ENCODE data around the gene MAP4K4.
A peak's percentile ranks its signal among the peaks of the same experiment; 100 is the strongest.
"Not testable (repeated sequence)": the region's sequence is repeated elsewhere in the genome, so short reads cannot be mapped to it uniquely, and the experiment has no call there.

MAP4K4 gene

DNA sequence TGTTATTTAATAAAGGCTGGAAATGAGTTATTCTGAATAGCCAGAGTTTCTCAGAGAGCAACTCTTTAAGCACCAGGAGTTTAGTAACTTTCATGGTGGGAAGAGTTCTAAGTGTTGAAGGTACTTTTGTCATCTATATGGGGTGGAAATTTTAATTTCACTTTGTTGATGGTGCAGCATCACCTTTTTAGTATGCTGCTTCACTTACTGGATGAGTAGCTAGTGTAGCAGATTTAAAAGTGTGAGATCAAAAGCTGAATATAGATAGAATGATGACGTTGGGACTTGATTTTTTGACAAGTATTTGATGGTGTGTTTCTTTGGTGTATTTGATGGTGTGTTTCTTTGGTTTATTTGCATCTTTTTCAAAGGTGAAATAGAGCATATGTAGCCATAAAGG is 47.3 kb downstream of the MAP4K4 start:
- no peak for DNase-seq (ENCODE audit: low read depth)

DNA sequence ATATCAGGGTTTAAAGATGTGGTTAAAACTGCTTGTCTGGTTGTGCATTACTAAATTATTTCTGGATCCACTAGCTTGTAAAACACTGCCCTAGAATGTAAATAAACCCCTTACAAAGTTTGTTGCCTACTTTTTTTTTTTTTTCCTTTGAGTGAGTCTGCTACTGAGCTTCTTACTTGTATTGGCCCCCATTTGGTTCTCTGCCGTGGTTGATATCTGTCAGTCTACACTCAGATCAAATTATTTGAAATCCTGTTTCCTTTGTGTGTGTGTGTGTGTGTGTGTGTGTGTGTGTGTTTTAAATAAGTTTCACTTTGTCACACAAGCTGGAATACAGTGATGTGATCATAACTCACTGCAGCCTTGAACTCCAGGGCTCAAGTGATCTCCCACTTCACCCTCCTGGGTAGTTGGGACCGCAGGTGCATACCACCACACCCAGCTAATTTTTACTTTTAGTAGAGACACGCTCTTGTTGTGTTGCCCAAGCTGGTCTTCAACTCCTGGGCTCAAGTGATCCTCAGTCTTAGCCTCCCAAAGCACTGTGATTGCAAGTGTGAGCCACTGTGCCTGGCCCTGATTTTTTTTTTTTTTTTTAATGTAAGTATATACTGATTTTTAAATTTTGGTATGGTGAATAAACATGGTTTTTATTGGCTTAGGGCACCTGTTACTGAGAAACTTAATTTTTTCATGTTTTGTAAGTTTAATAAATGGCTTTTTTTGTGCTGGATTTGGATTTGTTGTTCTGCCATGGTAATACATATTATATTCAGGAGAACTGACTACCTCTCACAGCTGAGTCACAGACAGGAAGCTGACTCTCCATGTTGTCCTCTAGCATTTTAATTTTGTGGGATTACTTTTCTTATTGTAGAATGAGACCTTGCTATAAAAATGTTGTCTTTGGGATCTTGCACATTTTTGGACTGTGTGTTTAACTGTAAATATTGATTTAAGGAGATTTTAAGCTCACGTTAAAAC is 48.5 kb downstream of the MAP4K4 start:
- peak; percentile 47 for DNase-seq (ENCODE audit: low read depth)

DNA sequence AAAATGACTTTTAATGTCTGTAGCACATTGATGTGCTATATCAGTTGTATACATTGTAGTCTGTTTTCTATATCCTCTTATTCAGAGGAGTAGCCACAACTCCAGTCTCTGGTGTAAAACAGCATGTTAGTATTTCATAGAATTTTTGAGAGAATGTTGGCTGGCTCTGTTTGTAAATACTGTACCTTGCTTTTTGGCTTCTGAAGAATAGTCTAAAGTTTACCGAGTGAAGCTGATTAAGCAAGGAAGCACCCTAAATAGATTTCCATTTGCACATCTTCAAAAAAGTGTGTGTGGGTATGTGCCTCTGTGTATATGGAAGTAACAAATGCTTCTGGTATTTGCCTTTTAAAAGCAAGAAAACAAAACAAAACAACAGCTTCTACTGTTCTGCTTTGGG is 50.5 kb downstream of the MAP4K4 start:
- no peak for DNase-seq (ENCODE audit: low read depth)

DNA sequence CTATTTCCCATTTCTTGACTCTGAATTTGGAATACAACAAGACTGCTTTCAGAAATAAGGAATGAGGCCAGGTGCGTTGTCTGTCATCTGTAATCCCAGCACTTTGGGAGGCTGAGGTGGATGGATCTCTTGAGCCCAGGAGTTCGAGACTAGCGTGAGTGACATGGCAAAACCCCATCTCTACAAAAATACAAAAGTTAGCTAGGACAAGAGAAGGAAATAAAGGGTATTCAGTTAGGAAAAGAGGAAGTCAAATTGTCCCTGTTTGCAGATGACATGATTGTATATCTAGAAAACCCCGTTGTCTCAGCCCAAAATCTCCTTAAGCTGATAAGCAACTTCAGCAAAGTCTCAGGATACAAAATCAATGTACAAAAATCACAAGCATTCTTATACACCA is 51.0 kb downstream of the MAP4K4 start:
- not testable (repeated sequence) for DNase-seq (ENCODE audit: low read depth)

DNA sequence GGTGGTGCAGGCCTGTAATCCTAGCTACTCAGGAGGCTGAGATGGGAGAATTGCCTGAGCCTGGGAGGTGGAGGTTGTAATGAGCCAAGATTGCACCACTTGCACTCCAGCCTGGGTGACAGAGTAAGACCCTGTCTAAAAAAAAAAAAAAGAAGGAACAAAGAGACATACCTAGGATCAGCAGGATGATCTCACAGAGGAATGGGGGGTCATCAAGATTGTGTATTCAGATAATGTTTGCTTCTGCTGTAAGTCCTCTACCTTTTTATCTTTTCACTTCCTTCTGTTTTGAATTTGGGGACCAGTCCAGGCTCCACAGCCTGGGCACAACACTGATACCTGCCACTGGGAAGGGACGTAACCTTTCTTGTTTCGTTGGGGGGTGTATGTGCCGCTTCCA is 53.2 kb downstream of the MAP4K4 start:
- DNase-seq (ENCODE audit: low read depth) = no peak

DNA sequence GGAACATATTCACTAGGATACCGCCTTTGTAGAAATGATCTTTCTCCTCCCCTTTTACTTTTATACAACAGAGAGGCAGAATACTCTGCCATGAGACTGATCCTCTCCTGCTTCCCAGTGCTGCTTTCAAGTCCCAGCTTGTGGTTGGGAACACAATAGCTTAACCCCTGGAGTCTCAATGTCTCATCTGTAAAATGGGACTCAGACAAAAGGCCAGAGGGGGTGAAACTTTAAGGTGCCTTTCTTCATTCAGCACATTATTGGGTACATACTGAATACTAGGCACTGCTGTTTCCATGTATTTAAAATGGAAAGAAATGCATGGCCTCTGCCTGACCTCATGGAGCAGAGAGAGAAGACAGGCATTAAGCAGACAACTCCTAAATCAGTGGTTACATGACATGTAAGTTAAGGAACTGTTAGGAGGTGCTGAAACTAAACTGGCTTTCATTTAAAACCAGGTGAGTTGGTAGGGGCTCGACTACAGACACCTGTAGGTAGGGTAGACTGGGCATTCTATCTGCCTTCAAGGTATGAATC is 53.8 kb downstream of the MAP4K4 start:
- no peak for DNase-seq (ENCODE audit: low read depth)

DNA sequence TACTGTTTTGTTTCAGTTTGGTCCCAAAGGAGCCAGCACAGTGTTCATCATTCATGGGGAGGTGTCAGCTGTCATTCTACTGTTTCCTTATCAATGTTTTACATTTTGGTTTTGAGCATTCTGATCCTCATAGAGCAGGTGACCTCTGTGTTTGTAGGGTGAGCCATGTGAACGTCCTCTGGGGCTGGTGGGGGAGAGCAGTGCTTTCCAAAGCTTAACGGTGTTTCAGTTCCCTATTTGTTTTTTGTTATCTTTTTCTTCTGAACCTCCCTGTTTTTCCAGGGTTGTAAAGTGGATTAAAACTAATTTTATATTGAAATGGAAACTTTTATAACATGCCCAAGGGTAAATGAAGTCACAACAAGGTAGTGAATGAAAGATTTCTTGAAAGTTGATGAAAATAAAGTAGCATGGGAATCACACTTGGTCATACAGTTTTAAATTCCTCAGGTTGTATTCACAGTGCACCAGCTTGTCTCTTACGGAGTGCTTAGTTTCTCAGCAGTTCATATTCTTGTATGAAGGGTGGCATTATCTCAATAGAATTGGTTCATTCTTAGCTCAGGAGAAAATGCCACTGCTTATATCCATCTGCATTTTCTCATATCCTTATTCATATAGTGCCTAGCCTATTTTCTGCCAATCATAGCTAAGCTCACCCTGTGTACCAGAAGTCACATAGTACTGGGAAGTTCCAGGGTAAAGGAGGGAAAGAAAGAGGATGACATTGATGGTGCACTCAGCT is 54.5 kb downstream of the MAP4K4 start:
- no peak for DNase-seq (ENCODE audit: low read depth)

DNA sequence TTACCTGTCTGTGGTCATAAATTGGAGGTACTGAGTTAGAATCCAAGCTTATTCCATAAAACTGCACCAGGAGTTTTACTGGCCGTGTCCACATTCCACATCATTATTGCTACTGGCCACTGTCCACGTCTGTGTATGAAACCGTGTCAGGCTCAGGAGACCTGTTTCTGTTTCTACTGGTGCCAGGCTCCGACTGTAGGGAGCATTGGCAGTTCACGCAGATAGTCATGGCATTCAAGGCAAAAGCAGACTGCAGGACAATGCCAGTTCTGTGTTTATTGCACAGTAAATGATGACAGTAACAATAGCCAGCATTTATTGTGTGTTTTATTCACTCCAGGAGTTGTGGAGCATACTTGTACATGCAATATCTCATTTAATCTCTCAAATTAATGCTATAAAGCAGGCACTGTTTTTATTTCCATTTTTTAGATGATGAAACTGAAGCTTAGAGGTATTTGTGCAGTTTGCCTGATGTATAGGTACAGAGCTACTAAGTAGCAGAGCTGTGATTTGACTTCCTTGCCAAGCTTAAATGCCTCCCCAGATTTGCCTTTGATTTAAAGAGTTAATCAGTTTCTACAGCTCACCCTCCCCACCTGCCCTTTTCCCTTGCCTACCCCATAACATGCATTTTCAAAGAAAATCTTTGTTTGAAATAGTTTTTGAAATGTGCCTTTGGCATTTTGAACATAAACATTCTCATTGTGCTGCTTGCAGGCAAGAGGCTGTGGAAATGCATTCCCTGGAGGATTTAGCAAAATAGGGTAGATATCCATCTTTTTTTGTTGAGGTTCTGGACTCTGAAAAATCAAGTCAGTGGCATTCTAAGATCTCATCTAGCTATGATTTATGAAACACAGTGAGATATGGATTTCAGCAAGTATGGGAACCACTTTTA is 55.5 kb downstream of the MAP4K4 start:
- no peak for DNase-seq (ENCODE audit: low read depth)

DNA sequence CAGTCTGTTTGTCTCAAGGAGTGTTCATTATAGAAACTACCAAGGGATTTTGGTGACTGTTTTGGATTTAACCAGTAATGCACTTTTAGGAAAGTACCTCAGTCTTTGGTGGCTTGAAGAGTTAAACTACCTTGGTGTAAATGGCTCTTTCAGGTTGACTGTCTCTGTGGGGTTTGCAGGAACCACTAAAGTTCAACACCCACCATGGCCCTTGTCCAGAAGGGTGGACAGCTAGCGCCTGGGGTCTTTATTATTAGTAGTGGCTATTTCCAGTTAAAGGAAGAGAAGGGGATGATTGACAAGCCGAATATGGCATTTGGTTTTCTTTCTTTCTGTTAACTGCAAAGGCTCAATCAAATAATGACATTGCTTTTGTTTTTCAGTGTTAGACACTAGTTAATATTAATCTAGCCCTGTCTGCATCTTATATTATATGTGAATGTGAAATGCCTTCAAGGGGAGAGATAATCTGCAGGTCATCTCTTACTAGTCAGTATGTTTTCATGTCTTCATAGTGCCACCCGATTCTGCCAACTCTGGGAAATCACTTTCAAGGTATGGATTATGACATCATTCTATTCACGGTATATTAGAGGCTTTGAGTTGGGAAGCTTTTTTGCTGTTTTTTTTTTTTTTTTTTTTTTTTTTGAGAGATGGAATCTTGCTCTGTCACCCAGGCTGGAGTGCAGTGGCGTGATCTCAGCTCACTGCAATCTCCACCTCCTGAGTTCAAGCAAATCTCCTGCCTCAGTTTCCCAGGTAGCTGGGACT is 56.4 kb downstream of the MAP4K4 start:
- DNase-seq (ENCODE audit: low read depth) = no peak

DNA sequence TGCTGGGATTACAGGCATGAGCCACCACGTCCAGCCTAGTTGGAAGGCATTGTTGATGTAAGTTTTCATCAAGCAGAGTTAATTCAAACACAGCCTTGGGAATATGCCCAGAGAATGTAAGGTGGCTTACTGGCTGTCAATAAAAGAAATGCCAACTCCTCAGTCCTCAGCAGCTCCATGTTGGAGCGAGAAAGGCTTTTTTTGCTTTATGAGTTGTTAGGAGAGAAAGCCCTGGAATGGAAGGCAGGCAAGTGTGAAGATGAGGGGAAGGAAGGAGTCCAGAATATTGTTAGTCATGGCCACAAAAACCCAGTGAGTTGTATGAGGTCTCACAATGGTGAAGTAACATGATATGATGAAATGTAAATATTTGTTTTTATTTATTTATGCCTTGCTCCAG is 57.1 kb downstream of the MAP4K4 start:
- no peak for DNase-seq (ENCODE audit: low read depth)

DNA sequence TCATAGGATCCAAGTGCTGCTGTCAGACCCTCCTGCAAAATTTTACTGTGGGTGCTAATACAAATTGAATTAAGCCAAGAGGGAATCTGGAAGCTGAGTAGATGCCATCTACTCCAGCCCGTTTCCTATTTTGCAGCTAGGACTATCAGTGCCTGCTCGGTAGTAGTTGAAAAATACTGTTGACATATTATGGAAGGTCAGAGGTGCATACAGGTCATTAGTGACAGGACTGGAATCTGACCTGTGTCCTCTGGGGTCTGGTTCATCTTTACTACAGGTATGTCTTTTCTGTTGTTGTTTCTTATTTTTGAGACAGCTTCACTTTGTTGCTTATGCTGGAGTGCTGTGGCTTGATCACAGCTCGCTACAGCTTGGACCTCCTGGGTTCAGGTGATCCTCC is 58.8 kb downstream of the MAP4K4 start:
- no peak for DNase-seq (ENCODE audit: low read depth)

DNA sequence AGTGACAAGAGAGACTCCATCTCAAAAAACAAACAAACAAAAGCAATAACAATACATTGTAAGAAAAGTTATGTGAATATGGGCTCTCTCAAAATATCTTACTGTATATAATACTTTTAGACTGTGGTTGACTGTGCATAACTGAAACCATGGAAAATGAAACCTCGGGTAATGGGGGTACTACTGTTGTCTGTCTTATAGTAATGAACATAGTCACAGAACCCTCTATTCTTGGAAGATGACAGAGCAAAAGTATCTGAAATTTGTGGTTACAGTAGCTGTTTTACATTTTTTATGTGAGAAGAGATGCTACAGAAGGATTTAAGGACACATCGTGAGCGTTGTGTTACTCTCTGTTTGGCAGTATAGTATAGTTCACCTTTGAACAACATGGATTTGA is 60.5 kb downstream of the MAP4K4 start:
- DNase-seq (ENCODE audit: low read depth) = no peak

DNA sequence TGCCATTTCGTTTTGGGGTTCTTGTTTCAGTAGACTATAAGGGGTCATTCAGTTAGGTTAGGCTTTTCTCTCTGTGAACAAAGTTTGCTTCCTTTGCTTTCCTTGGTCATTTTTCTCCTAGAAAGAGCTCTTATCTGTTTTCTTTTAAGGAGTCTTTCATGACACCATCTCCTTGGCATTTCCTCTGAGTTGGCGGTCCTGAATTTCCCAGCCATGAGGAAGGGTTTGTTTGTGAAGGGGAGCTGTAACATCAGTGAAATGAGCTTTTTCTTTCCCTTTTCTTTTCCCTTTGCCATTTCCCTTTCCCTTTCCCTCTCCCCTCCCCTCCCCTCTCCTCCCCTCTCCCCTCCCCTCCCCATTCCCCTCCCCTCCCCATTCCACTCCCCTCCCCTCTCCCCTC is 61.7 kb downstream of the MAP4K4 start:
- DNase-seq (ENCODE audit: low read depth) = peak; percentile 80

DNA sequence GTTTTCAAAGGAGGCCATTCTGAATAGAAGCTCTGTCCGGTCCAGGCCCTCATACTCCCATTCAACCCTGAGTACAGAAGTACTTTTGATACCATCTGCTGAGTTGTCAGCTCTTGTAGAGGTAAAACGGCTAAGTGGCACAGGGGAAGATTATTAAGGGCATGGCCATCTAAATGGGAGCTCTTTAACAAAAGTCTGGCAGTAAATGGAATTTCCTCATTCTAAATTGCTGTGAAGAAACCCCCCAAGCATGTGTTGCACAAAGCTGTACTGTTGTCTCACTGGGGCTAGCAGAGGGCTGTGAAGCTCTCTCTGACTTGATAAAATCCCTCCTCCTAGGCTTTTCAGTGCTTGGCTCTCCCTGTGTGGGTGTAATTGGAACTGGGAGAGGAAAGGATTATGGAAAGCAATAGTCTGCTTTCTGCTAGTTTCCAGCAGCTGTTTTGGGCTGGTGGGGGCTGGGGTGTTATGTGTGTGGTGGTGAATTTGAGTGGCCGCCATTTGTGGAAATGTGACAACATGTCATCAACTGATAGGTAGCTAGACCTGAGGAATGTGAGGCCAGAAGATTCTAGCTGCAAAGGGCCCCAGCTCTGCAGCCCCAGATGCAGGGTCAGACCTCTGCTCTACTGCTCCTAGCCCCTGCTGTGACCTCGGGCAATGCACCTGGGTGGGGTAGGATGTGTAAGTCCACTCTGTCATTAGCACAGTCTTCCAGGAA is 65.1 kb downstream of the MAP4K4 start:
- no peak for DNase-seq (ENCODE audit: low read depth)

DNA sequence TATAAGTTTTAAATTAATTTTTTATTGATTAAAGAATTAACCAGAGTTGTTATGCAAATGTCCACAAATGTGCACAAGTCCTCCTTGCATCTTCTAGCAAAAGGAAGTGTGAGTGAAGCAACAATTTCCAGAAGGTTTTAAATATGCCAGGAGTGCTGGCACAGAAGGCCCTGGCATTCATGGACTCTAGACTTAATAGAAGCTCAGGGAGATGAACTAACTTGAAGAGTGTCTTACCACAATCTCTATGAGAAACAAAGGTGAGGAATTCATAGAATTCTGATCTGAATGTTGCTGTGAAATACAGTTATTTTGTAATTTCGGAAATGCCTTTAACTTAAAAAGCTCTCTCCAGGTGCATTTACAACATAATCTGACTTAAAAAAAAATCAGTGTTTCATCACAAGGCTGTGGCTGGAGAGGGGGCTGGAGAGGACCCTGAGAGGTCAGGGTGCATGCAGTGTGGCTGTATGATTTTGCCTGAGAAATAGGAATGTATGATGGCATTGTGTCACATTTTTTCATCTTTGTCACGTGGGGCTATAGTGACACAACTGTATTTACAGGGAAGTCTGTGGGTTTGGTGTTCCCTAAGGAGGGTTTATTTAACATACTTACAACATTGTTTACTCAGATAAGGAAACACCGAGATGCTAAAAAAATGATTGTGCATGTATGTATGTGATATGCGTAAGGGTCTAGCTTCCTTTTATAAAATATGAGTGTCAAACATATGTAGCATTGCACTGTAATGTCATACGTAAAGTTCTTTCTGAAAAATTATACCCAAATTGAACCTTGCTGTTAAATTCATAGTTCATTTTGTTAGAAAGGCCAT is 66.2 kb downstream of the MAP4K4 start:
- DNase-seq (ENCODE audit: low read depth) = no peak

DNA sequence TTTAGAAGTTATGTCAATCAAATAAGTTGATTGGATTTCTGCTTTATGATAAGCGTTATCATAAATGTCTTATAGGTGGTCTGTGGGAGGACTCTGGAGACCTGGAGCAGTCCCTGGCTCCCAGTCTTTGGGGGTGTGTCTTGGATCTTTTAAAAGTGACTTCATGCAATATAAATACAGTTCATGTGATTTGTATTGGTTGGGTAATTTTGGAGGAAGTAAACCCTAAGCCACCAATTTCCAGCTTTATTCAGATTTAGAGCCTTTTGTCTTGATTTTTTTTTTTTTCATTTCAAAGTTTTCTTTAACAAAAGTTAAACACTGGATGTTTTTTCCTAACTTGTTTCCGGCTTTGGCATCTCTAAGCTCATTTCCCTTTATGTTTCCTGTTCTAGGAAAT is 68.8 kb downstream of the MAP4K4 start:
- DNase-seq (ENCODE audit: low read depth) = no peak

DNA sequence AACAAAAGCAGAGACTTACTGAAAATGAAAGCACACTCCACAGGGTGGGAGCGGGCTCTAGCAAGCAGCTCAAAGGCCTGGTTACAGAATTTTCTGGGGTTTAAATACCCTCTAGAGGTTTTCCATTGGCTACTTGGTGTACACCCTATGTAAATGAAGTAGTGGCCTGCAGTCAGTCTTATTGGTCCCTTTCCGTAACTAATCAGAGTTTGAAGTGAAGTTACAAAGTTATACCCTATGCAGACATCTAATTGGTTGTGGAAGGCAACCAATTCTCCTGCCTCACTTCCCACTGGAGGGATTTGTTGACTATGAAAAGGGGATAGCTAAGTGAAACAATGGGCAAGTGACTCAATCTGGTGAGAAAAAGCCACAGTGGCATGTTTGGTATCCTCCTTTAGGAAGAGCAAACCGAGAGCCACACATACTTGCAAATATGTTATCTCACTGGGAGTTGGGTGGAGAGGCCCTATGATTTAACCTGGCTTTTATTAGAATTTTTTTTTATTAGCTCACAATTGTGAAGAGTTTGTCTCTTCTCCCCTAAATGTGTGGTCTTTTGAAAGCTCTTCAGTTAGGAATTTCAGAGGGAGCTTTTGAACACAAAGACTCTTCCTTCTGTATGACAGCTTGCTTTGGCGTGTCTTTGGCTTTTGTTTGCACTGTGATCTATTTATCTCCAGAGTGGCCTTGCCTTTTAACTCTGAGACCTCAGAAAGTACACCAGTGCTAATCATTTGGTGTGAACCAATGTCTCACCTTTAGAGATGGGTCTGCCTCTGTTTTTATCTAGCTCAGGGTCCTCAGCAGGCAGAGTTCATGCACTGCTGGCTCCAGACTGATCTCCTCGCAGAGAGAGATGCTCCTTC is 69.6 kb downstream of the MAP4K4 start:
- DNase-seq (ENCODE audit: low read depth) = peak; percentile 85

DNA sequence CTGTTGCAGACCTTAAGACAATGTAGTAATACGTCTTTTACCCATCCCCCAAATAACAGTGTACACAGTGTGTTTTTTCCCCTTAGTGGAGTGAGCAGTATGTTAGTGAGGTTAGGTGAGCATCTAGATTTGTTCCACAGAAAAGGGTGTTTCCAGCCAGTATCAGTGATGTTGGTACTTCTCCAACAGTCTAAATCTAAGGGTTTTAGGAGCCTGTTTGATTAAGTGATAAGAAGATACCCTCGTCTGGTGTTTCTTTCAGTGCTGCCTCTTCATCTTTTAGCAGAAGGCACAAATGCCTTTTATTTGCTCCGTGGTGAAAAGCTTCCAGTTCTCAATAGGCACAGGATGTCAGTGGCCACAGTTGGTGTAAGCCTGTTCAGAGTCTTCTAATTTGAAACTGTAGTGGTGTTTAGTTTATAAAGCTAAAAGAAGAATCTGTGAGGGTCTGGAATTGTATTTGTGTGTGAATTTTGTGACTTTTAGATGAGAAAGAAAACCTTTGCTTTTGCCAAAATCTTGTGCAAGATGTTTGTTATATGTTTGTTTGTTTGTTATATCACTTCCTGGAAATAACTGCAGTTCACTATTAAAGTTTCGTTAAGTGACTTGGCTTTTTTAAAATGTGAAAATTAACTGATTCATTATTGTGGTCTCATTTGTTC is 71.2 kb downstream of the MAP4K4 start:
- DNase-seq (ENCODE audit: low read depth) = no peak

All from GM04504 (cell line).